Neural cell (in vitro differentiated cells): Measurements from ENCODE around the gene ADH1C.

Source experiments
- EP300 ChIP-seq: fragments of 450-650 bp; conservative IDR thresholded peaks from 2 replicates; pipeline ENCODE4 v1.6.1; 2014; ENCODE audit warnings: antibody characterized with exemption, mild to moderate bottlenecking, moderate library complexity; ENCODE audit not compliant: poor library complexity, severe bottlenecking
- EZH2 ChIP-seq: fragments of 200-600, 300-800 bp; shearing (Covaris generic), sonication (generic); IDR thresholded peaks from 2 replicates; pipeline ENCODE4 v1.6.1; 2014; ENCODE audit warnings: antibody characterized with exemption, low read length, borderline replicate concordance, mild to moderate bottlenecking; ENCODE audit not compliant: insufficient read depth, poor library complexity, severe bottlenecking
- MXI1 ChIP-seq: fragments of 450-650 bp; conservative IDR thresholded peaks from 2 replicates; pipeline ENCODE4 v1.6.1; 2014; ENCODE audit warnings: antibody characterized with exemption, mild to moderate bottlenecking; ENCODE audit not compliant: poor library complexity, severe bottlenecking
- POLR2AphosphoS5 ChIP-seq: IDR thresholded peaks from 2 replicates; pipeline ENCODE4 v1.6.1; 2012
- RAD21 ChIP-seq: fragments of 450-650 bp; conservative IDR thresholded peaks from 2 replicates; pipeline ENCODE4 v1.6.1; 2014; ENCODE audit warnings: antibody characterized with exemption, mild to moderate bottlenecking, moderate library complexity
- TAF1 ChIP-seq: IDR thresholded peaks from 2 replicates; pipeline ENCODE4 v1.6.1; 2012; ENCODE audit warnings: low read depth
- TF ChIP-seq, protein P1 (sequence below): fragments of 450-650 bp; IDR thresholded peaks from 2 replicates; pipeline ENCODE4 v1.5.1; 2014; ENCODE audit warnings: antibody characterized with exemption, mild to moderate bottlenecking, moderate library complexity; ENCODE audit not compliant: poor library complexity, severe bottlenecking

DNA sequence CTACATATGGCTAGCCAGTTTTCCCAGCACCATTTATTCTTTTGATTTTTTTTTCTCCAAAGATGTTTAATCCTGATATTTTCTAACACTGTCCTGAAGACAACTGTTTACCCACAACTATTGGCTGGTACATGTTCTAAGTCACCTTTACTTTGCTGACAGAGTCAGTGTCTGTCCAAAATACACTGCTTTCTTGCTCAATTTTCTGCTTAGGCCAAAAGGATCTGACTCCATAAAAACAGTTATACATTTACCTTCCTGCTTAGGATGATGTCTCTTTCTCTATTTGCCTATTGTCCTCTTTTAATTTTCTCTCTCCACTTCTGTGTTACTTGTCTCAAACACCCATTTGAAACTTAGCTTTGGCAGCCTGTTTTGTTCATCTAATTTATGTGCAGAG, 3.2 kb downstream of the ADH1C start:
- TF ChIP-seq, protein P1, sequence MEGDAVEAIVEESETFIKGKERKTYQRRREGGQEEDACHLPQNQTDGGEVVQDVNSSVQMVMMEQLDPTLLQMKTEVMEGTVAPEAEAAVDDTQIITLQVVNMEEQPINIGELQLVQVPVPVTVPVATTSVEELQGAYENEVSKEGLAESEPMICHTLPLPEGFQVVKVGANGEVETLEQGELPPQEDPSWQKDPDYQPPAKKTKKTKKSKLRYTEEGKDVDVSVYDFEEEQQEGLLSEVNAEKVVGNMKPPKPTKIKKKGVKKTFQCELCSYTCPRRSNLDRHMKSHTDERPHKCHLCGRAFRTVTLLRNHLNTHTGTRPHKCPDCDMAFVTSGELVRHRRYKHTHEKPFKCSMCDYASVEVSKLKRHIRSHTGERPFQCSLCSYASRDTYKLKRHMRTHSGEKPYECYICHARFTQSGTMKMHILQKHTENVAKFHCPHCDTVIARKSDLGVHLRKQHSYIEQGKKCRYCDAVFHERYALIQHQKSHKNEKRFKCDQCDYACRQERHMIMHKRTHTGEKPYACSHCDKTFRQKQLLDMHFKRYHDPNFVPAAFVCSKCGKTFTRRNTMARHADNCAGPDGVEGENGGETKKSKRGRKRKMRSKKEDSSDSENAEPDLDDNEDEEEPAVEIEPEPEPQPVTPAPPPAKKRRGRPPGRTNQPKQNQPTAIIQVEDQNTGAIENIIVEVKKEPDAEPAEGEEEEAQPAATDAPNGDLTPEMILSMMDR, result no peak
- TF ChIP-seq MXI1 (no peak), EP300 (no peak), EZH2 (no peak), TAF1 (no peak), POLR2AphosphoS5 (no peak), RAD21 (no peak)
